IMR-90 (cell line): ENCODE data around the gene PHF19. TPM values are rescaled to one million over a fixed set of nuclear protein-coding genes. Genes with fewer than 3 reads are reported as not detected.

Experiments
- CHD1 ChIP-seq: IDR thresholded peaks from 2 replicates; pipeline ENCODE4 v1.6.1; 2012; ENCODE audit warnings: low read depth, low read length, improper control_type of control experiment
- MAZ ChIP-seq: IDR thresholded peaks from 2 replicates; pipeline ENCODE4 v1.6.1; 2012; ENCODE audit warnings: low read depth, mild to moderate bottlenecking, low read length, improper control_type of control experiment, moderate library complexity, borderline replicate concordance
- RAD21 ChIP-seq: IDR thresholded peaks from 2 replicates; pipeline ENCODE4 v1.6.1; 2012; ENCODE audit warnings: low read length, improper control_type of control experiment
- polyA plus RNA-seq, 3 experiments: library from polyadenylated mRNA; depleted of rRNA; stranded (reverse); fragments of >200 nt; gene quantifications; 2 replicates each; pipeline ENCODE4 v1.2.3, GENCODE V29; 2012; ENCODE audit warnings: low replicate concordance in 1 of 3
- total RNA-seq: library from RNA; depleted of rRNA; stranded (reverse); fragments of >200 nt; gene quantifications from 2 replicates; pipeline ENCODE4 v1.2.3, GENCODE V29; 2012

PHF19 gene
- total and polyA plus RNA-seq, 2 of the 4 experiments (the other 2 are of a cell fraction): 37.6 to 55.6 TPM

DNA sequence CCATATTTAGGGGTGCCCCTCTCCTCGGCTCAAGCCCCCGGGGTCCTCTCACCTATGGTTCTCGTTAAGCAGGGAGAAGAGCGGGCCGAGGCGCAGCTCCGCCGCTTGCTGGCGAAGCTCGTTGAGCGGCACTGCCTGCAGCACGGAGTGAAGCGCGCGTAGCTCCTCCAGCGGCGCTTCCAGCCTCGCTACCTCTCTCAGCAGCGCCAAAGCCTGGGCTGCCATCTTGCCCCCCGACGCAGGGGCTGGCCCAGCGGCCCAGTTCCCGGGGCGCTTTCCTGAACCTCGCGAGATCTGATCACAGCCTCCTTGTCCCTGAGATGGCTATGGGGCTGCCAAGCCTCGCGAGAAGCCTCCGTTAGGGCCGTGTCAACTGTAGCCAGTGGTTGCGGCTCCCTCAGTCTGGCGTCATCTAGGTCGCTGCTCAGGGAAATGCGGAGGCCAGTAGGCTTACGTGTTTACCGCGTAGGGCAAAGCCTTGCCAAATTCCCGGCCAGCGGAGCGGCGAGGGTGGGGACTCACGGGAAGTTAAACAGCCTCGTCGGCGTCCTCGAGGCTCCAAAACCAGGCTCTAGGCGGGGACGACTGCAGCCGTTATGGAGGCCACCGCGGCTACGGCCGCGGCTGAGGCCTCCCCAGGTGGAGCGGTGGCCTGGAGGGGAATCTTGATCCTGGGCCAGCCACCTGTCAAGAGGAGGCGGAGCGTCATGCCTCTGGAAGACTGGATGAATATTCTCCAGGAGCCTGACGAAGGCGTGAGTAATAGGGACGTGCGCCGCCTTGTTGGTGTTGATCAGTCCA, 34.1 kb downstream of the PHF19 start, which contains the start of gene PSMD5 (continued):
- no peak for TF ChIP-seq CHD1
- peak; percentile 33; the same call in 1 of the 2 replicates for TF ChIP-seq MAZ
- TF ChIP-seq RAD21: no peak
